Measurements from ENCODE around the gene ALKAL2.

ALKAL2 gene

GRCh38 chr2:238869-239268, 49.0 kb downstream of the ALKAL2 start:
- DNase-seq = no peak

- no peak for DNase-seq
Observed at GRCh38 chr2:238431-238830, 49.5 kb downstream of the ALKAL2 start.

DNA sequence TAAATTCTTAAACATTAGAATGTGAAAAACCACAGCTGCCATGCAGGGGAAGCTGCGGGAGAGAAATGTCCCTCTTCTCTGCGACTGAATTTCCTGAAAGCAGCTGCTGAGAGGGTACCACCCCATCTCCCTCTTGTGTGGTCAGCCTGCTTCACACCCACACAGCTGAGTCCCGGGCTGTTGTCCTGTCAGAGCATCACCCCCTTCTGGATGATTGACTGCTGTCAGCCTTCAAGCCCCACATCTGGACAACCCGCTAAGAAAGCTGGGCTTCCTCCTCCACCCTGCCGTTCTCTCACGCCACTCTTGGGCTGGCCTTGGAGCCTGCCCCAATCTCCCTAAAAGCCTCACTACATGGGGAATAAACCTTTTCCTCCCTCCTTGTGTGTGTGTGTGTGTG, 50.0 kb downstream of the ALKAL2 start:
- DNase-seq = no peak

DNA sequence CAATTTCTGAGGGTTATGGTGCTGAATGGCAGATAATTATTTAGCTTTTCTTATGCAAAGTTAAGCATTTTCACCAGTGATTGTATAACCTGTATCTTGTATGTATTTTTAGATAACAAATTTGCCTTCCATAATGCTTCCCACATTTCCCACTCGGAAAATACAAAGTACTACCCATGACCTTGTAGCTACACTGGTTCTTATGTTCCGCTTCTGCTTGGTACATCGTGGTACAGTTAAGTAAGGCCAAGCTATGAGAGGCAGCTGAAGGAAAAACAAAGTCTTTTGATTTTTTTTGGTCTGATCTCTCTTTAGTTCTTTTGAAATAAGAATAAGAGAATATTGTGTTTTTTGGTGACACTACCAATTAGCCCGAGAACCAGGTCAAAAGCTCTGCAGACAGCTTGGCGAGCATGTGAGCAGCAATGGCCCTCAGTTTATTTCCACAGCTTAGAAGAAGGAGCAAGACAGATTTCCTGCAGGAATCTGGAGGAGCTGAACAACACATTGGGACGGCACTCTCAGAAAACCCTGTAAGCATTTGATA, 50.8 kb downstream of the ALKAL2 start:
- no peak for DNase-seq

DNA sequence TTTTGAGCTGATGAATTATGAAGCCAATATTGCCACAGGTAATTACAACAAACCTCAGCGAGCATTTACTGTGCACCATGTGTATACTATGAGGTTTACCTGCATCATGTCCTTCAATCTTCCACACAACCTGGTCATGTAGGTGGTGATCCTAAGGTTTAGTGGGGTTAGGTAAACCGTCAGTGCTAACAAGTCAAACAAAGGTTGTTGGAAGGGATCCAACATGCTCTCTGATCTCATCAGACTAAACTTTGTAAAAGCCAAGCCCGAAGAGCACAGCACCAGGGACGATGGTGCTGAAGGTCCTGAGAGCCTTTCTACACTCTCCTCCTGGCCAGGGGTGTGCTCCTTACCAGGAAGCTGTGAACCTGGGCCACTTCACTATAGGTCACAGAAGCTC, 53.5 kb downstream of the ALKAL2 start:
- DNase-seq = no peak

GRCh38 chr2:233030-233429, 54.9 kb downstream of the ALKAL2 start:
- no peak for DNase-seq

DNA sequence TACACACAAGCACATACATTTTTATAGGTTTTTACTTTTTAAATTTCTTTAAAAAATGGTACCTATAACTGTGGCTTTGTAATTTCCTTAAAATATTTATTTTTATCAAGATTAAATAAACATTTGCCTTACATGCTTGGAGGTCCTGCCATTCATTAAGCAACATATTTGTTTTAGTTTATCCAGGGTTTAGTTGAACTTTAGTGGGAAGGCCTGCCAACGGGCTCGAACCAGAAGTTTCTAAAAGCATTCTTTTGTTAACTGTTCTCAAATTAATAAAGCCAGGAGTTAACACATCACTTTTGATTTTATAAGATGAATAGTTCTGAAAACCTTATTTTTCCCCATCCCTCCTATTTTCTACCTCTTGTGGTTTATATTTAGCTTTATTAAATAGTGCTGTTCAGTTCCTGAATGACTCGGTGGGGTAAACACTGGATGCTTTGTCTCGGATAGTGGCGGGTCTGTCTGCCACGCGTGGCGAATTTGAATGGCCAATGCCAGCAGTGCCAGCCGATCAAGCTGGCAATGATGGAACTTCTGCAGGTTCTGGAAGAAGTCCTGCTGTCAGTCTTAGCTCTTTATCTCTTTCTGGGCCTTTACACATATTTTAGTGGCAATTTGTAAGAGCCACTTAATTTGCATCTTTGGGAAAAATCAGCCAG, 56.2 kb downstream of the ALKAL2 start:
- no peak for DNase-seq
